ENCODE results near the gene EVPLL.
"Not testable (repeated sequence)": the region's sequence is repeated elsewhere in the genome, so short reads cannot be mapped to it uniquely, and the experiment has no call there.

The EVPLL gene

DNA sequence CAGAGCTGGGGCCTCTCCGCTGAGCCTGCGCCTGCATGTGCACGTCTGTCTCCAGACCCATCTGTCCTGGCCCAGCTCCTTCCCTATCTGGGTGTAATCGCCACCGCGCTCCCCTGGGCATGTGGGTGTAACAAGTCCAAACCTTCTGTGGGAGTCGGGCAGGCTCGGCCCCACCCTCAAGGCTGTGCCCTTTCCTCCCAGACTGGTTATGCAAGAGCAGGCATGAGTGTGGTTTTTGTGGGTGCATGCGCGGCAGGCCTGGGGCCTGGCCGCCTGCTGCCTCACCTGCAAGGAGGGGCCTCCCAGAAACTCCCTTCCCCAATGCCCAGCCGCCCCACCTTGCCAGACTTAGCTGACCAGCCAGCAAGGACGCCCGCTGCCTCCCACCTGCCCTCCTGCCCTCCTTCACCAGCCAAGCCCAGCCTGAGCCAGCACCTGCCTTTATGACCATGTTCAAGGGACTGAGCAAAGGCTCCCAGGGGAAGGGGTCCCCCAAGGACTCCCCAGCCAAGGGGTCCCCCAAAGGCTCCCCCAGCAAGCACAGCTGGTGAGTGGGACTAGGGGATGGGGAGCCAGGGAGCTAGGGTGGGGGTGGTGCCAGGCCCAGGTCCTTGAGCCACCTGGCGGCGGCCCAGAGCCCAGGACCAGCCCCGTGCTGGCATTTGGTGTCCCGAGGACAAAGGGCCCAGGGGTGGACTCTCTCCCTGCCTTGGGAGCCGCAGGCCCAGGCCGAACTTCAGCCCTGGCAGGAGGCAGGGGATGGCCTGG, at the start of gene EVPLL:
Gene EVPLL (plus strand): TSS at position 342 of the 768 bp plus-strand sequence. CDS start 3,160 bp downstream, outside the sequence.
- no peak for DNase-seq (ENCODE audit: low read depth in 2 of 3, low spot score in 1 of 3)

DNA sequence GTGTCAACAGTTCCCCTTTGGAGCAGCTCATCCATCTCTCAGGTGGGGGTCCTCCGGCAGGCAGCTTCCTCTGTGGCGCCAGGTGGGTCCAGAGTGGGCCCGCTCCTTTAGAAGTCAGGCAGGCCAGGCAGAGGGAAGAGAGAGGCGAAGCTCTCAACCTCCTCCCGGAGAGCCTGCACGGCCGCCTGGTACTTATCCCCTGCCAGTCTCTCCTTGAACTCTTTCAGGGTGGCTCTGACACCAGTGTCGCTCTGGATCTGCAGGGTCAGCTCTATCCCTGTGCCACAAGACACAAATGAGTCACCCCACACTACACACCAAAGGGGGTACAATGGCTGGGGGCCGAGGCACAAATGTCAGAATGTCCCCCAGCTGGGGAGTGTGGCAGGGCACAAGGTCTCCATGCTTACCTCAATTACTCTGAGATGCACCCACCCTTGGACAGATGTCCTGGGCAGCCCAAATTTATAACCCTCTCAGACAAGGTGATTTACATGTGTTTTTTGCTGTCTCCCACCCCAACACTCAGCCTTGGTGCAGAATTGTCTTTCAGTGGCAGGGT, 48.9 kb upstream of the EVPLL start:
- DNase-seq (ENCODE audit: low read depth in 2 of 3, low spot score in 1 of 3) = no peak

DNA sequence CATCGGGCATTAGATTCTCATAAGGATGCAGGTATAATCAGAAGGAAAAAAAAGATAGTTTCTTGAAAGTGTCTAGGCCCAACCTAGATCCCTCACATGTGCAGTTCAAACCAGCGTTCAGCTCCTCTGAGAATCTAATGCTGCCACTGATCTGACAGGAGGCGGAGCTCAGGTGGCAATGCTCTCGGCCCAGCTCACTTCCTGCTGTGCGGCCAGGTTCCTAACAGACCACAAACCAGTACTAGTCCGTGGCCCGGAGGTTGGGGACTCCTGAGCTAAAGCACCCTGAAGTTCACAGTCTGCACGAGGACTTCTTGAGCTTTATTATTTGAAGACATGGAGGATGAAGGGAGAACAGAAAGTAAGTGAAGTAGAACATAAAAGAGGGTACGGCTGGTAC, 45.7 kb upstream of the EVPLL start:
- no peak for DNase-seq (ENCODE audit: low read depth in 2 of 3, low spot score in 1 of 3)

DNA sequence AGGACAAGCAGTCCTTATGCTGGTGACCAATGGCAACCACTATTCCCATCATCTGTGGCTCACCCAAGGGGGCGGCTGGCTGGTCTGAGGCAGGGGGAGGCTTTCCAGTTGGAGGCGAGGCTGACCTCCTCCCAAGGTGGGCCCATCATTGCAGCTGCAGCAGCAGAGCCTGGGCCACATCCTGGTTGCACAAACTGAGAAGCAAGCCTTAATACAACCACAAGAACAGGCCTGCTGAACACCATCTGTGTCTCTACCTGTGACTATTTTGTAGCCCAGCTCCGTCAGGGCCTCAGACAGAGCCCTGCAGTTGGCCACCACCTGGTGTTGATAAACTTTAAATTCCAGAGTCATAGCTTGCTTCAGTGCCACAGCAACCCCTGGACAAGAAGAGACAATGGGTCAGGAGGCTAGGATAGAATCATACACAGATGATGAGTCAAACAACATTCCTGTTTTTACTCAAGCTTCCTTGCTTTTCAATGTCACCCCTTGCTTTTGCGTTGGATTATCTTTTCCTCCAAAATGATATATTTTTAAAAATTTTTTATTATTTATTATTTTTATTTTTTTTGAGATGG, 44.6 kb upstream of the EVPLL start:
- DNase-seq (ENCODE audit: low read depth in 2 of 3, low spot score in 1 of 3) = no peak

DNA sequence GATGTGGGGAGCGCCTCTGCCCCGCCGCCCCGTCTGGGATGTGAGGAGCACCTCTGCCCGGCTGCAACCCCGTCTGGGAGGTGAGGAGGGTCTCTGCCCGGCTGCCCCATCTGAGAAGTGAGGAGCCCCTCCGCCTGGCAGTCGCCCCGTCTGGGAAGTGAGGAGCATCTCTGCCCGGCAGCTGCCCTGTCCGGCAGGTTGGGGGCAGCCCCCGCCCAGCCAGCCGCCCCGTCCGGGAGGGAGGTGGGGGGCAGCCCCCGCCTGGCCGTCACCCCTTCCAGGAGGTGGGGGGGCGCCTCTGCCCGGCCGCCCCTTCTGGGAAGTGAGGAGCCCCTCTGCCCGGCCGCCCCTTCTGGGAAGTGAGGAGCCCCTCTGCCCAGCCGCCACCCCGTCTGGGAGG, 39.4 kb upstream of the EVPLL start:
- DNase-seq (ENCODE audit: low read depth in 2 of 3, low spot score in 1 of 3) = not testable (repeated sequence)

DNA sequence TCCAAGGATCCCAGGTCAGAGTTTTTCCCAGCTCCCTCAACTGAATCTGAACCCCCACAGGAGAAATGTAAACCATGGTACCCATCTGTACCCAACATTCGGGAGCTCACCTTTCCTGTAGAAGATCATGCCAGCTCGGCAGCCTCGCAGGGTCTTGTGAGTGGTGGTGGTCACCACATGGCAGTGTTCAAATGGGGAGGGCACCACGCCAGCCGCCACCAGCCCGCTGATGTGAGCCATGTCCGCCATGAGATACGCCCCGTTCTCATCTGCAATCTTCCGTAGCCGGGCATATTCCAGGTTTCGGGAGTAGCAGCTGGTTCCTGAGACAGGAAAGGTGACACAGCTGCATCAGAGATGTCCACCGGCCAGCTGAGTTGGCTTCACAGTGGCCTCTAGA, 37.6 kb upstream of the EVPLL start:
- DNase-seq (ENCODE audit: low read depth in 2 of 3, low spot score in 1 of 3) = no peak

DNA sequence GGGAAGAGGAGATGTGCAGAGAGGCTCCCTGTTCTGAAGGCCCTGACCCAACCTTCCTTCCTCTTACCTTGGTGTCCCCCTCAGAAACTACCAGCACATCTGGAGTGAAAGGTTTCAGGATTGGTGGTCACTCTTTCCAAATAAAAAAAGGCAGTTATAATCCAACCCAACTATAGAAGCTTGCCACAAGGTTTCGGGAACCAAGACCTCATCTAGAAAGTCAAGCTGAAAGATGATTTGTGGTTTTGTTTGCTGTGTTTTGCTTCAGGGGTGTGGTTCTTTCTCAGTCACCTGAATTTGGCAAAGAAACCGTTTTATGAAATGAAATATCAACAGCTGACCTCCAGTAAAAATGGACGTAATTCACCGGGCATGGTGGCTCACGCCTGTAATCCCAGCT, 33.6 kb upstream of the EVPLL start:
- DNase-seq (ENCODE audit: low read depth in 2 of 3, low spot score in 1 of 3) = no peak

DNA sequence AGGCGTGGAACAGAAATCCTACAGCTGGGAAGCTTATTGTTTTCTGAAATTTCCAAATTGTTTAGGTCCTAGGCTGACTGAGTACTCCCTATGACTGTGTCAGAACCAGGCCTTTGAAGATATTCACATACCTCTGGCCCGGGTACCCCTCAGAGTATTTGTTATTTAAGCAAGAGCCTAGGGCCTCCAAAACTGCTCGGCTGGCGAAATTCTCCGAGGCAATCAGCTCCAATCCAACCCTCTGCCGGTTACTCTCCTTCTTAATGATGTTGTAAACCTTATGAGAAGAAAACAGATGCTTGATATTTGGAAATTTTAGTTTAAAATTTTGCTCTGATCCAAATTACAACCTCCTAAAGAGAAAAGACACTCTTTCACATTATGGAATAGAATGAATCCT, 24.0 kb upstream of the EVPLL start:
- no peak for DNase-seq (ENCODE audit: low read depth in 2 of 3, low spot score in 1 of 3)

DNA sequence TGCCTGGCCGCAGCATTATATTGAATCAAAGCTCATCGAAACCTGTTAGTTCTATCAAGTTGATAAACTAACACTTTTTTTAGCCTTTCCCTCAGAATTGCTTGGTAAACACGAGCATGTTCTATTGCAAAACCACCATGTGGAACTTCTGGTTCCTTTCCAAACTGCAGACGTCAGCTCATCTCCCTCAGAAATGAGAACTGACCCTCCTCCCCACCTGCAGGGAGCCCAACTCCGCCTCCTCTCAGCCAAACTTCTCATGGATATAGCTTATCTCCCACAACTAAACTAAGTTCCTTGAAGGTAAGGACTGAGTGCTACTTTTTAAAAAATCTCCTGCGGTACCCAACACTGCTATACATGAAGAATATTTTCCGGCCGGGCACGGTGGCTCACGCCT, 21.0 kb upstream of the EVPLL start:
- DNase-seq (ENCODE audit: low read depth in 2 of 3, low spot score in 1 of 3) = no peak

DNA sequence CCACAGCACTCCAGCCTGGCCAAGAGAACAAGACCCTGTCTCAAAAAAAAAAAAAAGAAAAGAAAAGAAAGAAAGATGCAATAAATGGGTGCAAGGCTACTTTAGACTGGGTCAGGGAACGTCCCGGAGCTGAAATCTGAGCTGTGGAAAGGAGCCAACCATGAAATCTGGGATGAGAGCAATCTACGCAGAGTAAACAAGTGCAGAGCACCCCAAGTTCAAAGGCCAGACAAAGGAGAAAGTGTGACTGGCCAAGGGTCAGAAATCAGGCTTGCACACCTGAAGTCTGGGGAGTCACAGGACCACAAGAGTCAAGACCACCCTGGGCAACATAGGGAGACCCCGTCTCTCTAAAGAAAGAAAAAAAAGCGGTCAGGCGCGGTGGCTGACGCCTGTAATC, 17.1 kb upstream of the EVPLL start:
- no peak for DNase-seq (ENCODE audit: low read depth in 2 of 3, low spot score in 1 of 3)

DNA sequence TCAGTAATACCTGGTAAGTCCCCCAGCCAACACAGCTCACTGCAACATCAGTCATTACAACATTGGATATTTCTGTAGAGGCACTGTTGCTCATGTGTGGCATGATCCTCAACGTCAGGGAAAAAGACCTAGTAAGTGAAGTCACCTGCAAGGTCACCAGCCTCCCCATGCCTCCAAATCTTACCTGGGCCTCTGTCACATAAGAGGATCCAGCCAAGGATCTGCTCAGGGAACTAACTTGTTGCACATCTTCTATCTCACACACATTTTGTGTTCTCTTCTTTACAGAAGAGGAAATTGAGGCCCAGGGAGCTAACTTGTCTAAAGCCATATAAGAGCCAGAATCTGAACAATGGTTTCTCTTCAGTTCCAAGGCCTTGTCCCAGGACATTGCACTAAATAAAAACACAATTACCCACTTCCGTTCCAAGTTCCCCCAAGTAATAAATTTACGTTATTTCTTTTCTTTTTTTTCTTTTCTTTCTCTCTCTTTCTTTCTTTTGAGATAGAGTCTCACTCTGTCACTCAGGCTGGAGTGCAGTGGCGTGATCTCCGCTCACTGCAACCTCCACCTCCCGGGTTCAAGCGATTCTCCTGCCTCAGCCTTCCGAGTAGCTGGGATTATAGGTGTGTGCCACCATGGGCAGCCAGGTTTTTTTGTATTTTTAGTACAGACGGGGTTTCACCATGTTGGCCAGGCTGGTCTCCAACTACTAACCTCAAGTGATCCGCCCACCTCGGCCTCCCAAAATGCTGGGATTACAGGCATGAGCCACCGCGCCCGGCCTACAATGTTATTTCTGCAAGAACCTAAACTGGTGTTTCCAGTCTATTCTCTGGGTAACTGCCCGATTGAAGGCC, 15.5 kb upstream of the EVPLL start:
- DNase-seq (ENCODE audit: low read depth in 2 of 3, low spot score in 1 of 3) = no peak

DNA sequence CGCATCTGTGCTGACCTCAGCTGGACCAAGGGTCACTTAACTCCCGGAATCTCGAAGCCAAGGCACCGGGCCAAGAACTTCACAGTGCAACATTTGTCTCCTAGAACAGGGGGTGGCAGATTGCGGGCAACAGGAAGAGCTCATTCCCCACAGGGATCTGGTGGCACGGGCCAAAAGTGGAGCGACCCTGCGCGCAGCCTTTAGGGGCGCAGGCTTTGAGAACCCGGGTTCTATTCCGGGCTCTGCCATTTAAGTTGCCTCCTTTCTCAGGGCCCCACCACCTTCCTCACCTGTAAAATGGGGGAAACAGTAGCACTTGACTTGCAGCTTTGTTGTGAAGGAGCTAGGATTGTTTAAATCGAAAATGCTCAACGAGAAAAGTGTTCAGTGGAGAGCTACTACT, 14.9 kb upstream of the EVPLL start:
- no peak for DNase-seq (ENCODE audit: low read depth in 2 of 3, low spot score in 1 of 3)

DNA sequence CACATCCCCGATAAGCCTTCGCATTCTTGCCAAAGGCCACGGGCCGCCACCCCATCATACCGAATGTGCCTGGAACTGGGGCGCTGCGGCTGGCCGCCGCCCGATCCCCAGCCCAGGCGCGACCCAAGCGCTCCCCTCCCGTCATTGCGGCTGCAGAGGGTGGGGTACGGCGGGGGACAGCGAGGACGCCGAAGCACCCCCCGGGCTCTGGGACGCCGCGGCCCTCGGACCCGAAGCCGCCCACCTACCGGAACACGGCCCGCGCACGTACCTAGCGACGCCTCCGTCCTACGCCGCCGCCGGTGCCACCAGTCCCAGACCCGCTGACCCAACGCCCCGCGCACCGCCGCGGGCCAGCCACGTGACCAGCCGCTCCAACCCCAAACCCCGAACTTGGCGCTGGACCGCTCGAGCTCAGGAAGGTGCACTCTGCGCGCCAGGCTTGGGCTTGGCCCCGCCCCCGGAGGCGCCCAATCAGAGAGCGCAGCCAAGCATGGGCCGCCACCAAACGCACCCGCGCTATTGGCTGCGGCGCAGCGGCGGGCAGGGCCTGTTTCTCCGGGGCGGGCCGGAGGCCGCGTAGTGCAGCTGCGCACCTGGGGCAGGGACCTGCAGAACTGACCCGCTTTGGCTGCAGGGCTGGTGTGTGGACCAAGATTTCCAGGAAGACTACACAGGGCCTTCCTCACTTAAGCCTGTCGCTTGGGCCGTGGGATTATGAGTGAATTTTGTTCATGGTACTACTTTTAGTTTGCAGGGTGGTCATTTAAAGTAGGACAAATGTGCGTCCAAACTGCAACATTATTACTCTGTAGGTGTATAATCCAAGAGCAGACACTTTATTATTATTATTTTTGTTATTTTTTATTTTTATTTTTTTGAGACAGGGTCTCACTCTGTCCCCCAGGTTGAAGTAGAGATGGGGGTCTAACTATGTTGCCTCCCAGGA, 14.2 kb upstream of the EVPLL start, which contains the start of gene SHMT1:
Gene SHMT1 (minus strand): TSS at position 450 of the 949 bp plus-strand sequence. CDS start 7,569 bp downstream, outside the sequence.
- peak; percentile 81 to 91 (median 83) for DNase-seq (ENCODE audit: low read depth in 2 of 3, low spot score in 1 of 3)

DNA sequence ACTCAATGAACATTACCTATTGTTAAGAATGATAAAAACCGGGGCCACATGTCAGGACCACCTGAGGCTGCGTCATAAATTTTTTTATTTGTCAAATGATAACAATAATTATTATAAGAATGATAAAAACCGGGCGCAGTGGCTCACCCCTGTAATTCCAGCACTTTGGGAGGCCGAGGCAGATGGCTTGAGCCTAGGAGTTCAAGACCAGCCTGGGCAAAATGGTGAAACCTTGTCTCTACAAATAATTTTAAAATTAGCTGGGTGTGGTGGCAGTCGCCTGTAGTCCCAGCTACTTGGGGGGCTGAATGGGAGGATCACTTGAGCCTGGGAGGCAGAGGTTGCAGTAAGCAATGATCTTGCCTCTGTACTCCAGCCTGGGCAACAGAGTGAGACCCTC, 13.4 kb upstream of the EVPLL start:
- DNase-seq (ENCODE audit: low read depth in 2 of 3, low spot score in 1 of 3) = no peak

DNA sequence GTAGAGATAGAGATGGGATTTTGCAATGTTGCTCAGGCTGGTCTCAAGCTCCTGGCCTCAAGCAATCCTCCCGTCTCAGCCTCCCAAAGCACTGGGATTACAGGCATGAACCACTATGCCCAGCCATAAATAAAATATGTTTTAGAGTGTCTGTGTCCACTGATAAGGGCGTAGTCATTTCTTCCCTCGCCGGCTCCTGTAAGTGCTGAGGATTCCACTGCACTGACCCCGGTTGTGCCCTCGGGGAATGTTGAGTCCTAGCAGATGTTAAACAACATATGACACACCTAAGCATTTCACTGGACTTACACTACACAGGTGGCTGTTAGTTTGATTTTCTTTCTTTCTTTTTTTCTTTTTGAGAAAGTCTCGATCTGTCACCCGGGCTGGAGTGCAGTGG, 8.6 kb upstream of the EVPLL start:
- no peak for DNase-seq (ENCODE audit: low read depth in 2 of 3, low spot score in 1 of 3)

DNA sequence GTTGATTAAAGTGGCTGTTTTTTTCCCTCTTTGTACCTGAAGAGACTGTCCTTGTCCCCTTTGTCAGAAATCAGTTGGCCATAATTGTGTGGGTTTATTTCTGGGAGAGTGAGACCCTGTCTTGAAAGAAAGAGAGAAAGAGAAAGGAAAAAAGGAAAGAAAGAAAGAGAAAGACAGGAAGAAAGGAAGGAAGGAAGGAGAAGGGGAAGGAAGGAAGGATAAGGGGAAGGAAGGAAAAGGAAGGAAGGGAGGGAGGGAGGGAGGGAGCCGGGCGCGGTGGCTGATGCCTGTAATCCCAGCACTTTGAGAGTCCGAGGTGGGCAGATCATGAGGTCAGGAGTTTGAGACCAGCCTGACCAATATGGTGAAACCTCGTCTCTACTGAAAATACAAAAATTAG, 6.8 kb upstream of the EVPLL start:
- DNase-seq (ENCODE audit: low read depth in 2 of 3, low spot score in 1 of 3) = no peak

DNA sequence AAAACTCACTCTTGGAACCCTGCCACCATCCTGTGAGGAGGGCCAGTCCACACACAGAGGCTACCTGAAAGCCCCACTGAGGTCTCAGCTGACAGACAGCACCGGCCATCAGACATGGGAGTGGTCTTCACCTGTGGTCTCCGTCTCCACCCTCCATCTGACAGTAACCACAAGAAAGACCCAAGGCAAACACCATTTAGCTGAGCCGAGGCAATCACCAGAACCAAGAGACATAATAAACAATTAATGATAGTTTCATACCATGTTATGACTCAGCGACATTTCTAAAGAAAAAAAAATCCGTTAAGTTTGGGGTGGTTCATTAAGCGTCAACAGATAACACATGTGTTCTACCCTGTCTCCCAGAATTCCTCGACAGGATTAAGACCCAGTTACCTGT, 6.1 kb upstream of the EVPLL start:
- no peak for DNase-seq (ENCODE audit: low read depth in 2 of 3, low spot score in 1 of 3)

DNA sequence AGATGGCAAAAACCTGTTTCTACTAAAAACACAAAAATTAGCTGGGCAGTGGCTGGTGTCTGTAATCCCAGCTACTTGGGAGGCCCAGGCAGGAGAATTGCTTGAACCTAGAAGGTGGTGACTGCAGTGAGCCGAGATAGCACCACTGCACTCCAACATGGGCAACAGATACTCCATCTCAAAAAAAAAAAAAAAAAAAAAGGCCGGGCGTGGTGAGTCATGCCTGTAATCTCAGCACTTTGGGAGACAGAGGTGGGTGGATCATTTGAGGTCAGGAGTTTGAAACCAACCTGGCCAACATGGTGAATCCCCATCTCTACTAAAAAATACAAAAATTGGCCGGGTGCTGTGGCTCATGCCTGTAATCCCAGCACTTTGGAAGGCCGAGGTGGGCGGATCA, 4.4 kb upstream of the EVPLL start:
- peak in 1 of 3 donors; percentile 9 for DNase-seq (ENCODE audit: low read depth in 2 of 3, low spot score in 1 of 3)

DNA sequence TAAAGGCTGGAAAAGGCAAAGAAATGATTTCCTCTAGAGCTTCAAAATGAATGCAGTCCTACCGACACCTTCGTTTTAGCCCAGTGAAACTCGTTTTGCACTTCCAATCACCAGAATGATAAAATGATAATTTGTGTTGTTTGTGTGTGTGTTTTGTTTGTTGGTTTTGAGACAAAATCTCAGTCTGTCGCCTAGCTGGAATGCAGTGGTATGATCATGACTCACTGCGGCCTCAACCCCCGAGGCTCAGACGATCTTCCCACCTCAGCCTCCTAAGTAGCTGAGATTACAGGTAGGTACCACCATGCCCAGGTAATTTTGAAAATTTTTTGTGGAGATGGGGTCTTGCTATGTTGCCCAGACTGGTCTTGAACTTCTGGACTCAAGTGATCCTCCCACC, 3.4 kb upstream of the EVPLL start:
- no peak for DNase-seq (ENCODE audit: low read depth in 2 of 3, low spot score in 1 of 3)

DNA sequence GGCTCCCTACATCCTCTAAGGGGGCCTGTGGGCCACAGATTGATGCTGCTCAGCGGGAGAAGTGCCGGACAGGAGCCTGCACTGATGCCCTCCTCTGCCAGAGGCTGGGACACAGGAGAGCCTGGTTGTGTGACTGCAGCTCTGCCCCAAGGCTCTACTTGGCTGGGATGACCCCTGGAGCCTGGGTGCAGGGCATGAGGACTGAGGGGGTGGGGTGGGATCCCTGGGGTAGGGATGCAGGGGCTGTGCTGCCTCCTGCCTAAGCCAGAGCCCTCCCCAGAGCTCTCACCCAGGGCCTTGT, 577 bp downstream of the EVPLL start:
- no peak for DNase-seq (ENCODE audit: low read depth in 2 of 3, low spot score in 1 of 3)

DNA sequence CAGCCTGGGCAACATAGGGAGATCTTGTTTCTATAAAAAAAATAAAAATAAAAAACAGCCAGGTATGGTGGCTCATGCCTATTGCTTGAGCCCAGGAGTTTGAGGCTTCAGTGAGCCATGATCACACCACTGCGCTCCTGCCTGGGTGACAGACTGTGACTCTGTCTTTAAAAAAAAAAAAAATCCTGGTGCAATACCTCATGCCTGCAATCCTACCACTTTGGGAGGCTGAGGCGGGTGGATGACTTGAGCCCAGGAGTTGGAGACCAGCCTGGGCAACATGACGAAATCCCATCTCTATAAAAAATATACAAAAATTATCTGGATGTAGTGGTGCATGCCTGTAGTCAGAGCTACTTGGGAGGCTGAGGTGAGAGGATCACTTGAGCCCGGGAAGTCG, 1.0 kb downstream of the EVPLL start:
- DNase-seq (ENCODE audit: low read depth in 2 of 3, low spot score in 1 of 3) = not testable (repeated sequence)

Data from stimulated activated CD4-positive, alpha-beta T cell treated with anti-CD3 and anti-CD28 coated beads, Interleukin-12 subunit alpha, Interleukin-12 subunit beta, amount 100 ng/mL, for 48 hours (primary cell).